PFSK-1 (cell line): ENCODE data around the gene APBB2.

Source experiments
- POLR2AphosphoS5 ChIP-seq: IDR thresholded peaks from 2 replicates; pipeline ENCODE4 v1.6.1; 2012; ENCODE audit warnings: low read depth, mild to moderate bottlenecking, control low read depth, low read length, moderate library complexity
- TAF1 ChIP-seq: IDR thresholded peaks from 2 replicates; pipeline ENCODE4 v1.6.1; 2012; ENCODE audit warnings: low read length, control low read depth, borderline replicate concordance; ENCODE audit not compliant: insufficient read depth

- no peak for TF ChIP-seq TAF1
- TF ChIP-seq POLR2AphosphoS5, result no peak
Measured at GRCh38 chr4:41002309-41002708, 212.0 kb downstream of the APBB2 start.
